ENCODE data around the gene ATP8B2.

- TF ChIP-seq POLR2A (IDR thresholded peaks at IDR 0.05; ENCODE audit: low read depth, low read length) (no peak), POLR2AphosphoS5 (IDR thresholded peaks at IDR 0.05; ENCODE audit: low read depth, low read length) (no peak), TAF1 (IDR thresholded peaks at IDR 0.05; ENCODE audit: low read depth, low read length) (no peak), POU2F2 (IDR thresholded peaks at IDR 0.05; ENCODE audit: low read depth, low read length) (no peak)
Measured at GRCh38 chr1:154400381-154400801, 75.1 kb downstream of the ATP8B2 start.
